COLO829 (cell line): ENCODE measurements around the gene DCAF8L1.
"Not testable (repeated sequence)": the region's sequence is repeated elsewhere in the genome, so short reads cannot be mapped to it uniquely, and the experiment has no call there.

ENCODE experiments used
- DNase-seq: peaks from one replicate; pipeline ENCODE4 v3.0.0; 2012; ENCODE audit warnings: low spot score

Gene DCAF8L1

DNA sequence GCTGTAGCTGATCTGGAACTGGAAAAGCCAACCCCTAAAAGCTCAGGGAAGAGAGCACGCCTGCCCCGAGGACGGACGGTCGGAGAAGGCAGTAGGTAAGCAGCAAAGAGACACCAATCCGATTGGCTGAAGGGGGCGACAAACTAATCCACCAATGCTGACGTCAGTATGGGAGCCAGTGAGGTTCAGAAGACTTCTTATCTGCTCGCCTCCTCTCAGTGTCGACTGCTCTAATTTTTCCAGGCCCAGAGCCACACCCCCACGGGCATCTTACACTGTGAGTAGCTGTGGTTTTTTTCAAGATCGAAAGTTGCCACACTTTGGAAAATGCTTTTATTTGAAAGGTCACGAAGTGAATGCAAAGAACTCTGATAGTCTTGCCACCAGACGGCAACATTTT lies at the start of gene DCAF8L1:
Gene DCAF8L1 (minus strand): TSS at position 101 of the 400 bp plus-strand sequence. CDS start 115 bp downstream, outside the sequence.
- DNase-seq: no peak

DNA sequence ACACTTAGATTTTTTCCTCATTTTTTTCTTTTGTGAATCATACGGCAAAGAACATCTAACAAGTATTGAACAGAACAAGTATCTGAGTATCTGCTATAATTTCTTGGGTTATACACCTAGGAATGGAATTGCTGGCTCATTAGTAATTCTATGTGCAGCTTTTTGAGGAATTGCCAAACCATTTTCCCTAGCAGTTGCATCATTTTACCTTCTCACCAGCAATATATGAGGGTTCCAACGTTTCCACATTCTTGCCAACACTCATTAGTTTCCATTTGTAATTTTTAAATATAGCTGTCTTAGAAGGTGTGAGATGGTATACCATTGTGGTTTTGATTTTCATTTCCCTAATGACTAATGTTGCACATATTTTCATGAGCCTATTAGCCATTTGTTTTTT lies 41.1 kb upstream of the DCAF8L1 start:
- DNase-seq: no peak

- DNase-seq: no peak
Observed at GRCh38 chrX:28016823-28017222, 35.6 kb upstream of the DCAF8L1 start.

GRCh38 chrX:28015993-28016392 lies 34.7 kb upstream of the DCAF8L1 start:
- no peak for DNase-seq

GRCh38 chrX:28010875-28011274 lies 29.6 kb upstream of the DCAF8L1 start:
- DNase-seq: no peak

GRCh38 chrX:27998666-27999065 lies 17.4 kb upstream of the DCAF8L1 start:
- no peak for DNase-seq

GRCh38 chrX:27997622-27998021 lies 16.4 kb upstream of the DCAF8L1 start:
- DNase-seq: no peak

DNA sequence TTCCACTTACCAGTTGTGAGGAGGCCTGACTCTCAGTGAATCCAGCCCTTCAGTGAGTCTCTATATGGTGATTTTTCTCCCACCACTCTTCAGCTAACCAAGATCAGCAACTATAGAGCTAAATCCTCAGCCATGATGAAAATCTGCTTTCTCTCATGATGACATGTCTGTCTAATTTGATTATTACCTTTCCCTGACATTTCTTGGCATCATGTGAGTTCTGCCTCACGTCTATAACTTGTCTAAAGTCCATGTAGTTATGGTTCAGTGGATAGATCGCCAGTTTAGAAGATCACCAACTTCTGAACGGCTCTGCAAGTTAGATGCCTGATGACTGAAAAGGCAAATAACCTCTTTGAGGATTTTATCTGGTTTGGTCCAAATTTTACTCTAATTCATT lies 14.9 kb upstream of the DCAF8L1 start:
- no peak for DNase-seq

- no peak for DNase-seq
Observed at GRCh38 chrX:27995611-27996010, 14.4 kb upstream of the DCAF8L1 start.

GRCh38 chrX:27987862-27988646 lies 6.8 kb upstream of the DCAF8L1 start:
- no peak for DNase-seq

- DNase-seq: not testable (repeated sequence)
Observed at GRCh38 chrX:27976934-27977333, 4.3 kb downstream of the DCAF8L1 start.

DNA sequence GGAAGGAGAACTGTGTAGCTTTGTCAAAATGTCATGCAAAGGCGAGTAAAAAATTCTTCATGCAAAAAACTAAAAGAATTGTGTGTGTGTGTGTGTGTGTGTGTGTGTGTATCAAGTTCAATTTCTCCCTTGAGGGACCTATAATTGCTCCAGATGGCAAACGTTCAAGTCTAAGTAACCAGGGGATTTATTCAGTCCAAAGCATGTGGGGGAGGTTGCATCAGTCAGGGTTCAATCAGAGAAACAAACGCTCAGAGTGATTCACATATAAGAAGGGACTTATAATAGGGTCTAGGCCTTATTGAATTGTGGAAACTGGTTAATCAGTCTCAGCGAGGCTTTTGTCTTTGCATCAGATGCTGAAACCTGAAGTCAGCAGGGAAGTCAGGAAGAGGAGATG lies 5.0 kb downstream of the DCAF8L1 start:
- no peak for DNase-seq

DNA sequence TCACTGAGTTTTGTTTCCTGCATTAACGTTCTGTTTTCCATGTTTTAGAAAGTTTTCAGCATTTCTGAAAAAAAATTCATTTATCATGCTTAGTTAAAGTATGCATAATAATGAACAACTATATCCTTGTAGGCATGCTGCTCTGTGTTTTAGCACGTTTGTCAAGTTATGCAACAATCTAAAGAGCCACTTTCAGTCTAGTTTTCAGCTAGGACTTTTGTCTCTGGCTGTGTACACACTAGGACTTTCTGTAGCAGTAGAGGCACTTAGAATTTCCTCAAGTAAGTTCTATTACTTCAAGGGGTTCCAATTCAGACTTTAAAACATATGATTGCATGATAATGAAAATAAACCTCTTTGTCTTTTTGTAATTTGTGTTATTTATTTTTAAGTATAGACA lies 12.4 kb downstream of the DCAF8L1 start:
- DNase-seq: no peak

DNA sequence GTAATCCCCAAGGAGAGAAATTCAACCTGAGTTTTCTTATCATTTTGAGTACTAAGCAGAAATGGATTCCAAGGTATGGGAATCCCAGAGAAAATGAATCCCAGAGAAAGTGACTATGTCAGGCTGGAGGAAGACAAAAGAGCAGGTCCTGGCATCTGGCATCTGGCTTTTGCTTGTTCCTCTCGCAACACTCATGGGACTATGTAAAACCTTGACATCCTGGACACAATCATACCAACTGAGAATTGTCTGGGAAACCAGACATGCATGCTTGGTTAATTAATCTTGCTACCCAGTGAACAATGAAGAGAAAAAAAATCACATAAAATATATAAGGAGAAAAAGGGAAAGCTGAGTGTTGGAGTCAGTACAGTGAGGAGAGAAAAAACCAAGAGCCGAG lies 12.9 kb downstream of the DCAF8L1 start:
- DNase-seq: no peak

- DNase-seq: no peak
Observed at GRCh38 chrX:27966955-27967354, 14.3 kb downstream of the DCAF8L1 start.

DNA sequence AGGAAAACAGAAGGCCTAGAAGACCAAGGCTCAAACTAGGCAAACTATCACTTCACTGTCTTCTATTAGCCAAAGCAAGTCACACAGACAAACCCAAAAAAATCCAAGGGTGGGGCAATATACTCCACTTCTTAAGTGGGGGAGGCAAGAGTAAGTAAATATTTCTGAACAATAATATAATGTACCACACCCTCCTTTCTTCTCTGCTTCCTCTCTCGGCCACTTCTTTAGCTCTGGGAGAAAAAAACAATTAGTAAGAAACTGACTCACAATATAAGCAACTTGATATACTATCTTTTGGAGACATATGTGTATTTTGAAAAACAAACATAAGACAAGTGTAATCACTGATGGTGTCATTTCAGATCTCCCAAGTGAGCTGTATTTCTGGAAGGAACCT lies 14.8 kb downstream of the DCAF8L1 start:
- DNase-seq: no peak

DNA sequence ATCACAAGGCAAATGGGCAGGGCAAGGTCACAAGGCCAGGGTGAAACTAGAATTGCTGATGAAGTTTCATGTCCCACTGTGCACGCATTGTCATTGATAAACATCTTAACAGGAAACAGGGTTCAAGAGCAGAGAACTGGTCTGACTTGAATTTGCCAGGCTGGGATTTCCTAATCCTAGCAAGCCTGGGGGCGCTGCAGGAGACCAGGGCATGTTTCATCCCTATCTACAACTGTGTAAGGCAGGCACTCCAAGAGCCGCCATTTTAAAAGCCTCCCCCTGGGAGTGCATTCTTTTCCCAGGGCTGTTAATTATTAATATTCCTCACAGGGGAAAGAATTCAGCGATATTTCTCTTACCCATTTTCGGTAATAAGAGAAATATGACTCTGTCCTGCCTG lies 15.9 kb downstream of the DCAF8L1 start:
- not testable (repeated sequence) for DNase-seq

DNA sequence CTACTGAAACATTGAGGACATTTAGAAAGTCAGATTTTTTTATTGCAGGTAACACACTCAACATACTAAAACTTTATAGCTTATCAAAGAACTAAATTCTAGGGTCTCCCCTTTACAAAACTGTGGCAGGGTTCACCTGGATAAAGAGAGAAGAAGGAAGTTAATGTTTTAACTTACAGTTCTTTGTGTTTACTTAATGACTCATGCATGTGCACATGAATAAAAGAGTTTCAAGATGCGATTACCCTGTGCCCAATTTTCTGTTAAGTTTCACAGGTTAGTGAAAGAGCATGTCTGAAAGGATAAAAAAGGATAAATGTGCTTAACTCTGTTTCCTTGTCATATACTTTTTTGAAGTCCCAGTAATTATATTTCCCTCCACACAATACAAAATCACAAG lies 16.8 kb downstream of the DCAF8L1 start:
- no peak for DNase-seq

DNA sequence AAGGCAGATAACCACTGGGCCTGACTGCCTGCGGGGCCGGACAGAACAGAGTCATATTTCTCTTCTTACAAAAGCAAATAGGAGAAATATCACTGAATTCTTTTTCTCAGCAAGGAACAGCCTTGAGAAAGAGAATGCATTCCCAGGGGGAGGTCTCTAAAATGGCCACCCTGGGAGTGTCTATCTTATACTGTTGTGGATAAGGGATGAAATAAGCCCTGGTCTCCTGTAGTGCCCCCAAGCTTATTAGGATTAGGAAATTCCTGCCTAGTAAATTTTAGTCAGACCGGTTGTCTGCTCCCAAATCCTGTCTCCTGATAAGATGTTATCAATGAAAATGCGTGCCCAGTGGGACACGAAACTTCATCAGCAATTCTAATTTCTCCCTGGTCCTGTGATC lies 20.8 kb downstream of the DCAF8L1 start:
- not testable (repeated sequence) for DNase-seq

DNA sequence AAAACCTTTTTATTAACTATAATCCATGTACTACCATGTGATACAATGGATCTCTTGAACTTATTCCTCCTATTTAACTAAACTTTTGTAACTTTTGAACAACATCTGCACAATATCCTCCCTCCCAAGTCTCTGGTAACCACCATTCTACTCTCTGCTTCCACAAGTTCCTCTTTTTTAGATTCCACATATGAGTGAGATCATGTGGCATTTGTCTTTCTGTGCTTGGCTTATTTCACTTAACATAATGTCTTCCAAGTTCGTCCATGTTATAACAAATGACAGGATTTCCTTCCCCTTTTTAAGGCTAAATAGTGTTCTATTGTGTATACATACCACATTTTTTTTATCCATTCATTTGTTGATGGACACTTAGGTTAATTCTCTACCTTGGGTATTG lies 28.1 kb downstream of the DCAF8L1 start:
- DNase-seq: no peak

DNA sequence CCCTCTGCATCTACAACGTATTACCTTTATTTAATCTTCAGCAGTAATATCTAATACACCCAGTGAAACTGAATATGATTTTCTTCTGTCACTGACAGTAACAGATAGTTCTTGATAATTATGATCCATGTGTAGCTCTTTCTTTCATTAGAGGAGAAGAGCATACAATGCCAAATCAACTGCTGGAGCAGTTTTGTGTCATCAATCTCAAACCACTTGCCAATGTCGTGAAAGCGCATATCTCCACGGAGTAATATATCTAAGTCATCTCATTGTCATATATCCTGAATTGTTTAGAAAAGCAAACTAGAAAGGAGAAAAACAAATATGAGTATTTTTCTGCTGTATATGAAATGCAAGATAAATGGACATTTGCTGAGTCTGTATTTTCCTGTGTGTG lies 47.9 kb downstream of the DCAF8L1 start:
- DNase-seq: no peak
